Left ventricle myocardium inferior (tissue), 1 donor: ENCODE measurements around the gene KLHL30. TPM values are rescaled to one million over a fixed set of nuclear protein-coding genes. Genes with fewer than 3 reads are reported as not detected.

ENCODE experiments used
- DNase-seq: peaks from one replicate; pipeline ENCODE4 v3.0.0-alpha.2; 2020
- H3K27ac ChIP-seq: fragments of 200-600 bp; replicated peaks from 2 replicates; pipeline ENCODE4 v1.8.0; 2021
- H3K27me3 ChIP-seq: fragments of 200-600 bp; 2 replicates; pipeline ENCODE4 v1.8.0; 2021; ENCODE audit warnings: low read depth
- H3K36me3 ChIP-seq: fragments of 200-600 bp; 2 replicates; pipeline ENCODE4 v1.8.0; 2021
- H3K4me1 ChIP-seq: fragments of 200-600 bp; 2 replicates; pipeline ENCODE4 v1.8.0; 2021
- H3K4me3 ChIP-seq: fragments of 200-600 bp; 2 replicates; pipeline ENCODE4 v1.8.0; 2021; ENCODE audit warnings: mild to moderate bottlenecking, moderate library complexity
- H3K9me3 ChIP-seq: fragments of 200-600 bp; replicated peaks from 2 replicates; pipeline ENCODE4 v1.8.0; 2021
- CTCF ChIP-seq: fragments of 200-600 bp; IDR thresholded peaks from 2 replicates; pipeline ENCODE4 v1.8.0; 2021; ENCODE audit warnings: antibody characterized with exemption, mild to moderate bottlenecking, borderline replicate concordance
- intact Hi-C: fragments of 100-400 bp; cut with micrococcal nuclease; formaldehyde crosslinking; loops from one replicate; pipeline ENCODE4 v1.11.0; 2022
- total RNA-seq: library from RNA; stranded (reverse); fragmentation: NEBNext Ultra II Directional; extraction: Animal tissue kit (Norgen Biotek cat#: 25700); gene quantifications from one replicate; pipeline ENCODE4 v1.2.1, GENCODE V29; 2021
- donor health status: DM: no; HTN: yes; CAD: no; lungs with severe emphysema.

The KLHL30 gene
- total RNA-seq, 1 donor from 2014 or later: 17.3 TPM

DNA sequence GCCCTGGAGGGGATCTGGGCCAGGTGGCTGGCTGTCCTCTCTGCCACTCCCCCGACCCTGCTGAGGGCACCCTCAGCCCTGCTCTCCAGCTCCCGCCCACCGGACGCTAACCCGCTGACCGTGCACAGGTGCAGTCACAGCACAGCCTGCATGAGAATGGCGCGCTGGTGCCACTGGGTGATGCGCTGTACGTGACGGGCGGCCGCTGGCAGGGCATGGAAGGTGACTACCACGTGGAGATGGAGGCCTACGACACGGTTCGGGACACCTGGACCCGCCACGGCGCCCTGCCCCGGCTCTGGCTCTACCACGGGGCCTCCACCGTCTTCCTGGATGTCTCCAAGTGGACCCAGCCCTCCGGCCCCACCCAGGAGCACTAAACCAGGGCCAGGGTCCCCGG is 12.2 kb downstream of the KLHL30 start:
- H3K36me3 ChIP-seq: peaks cover 2% of the 10 kb centered on the region
- H3K4me1 ChIP-seq: no peaks in the 10 kb centered on the region
- H3K27me3 ChIP-seq: no peaks in the 10 kb centered on the region
- DNase-seq: no peak
- no peak overlapping the region for H3K27ac ChIP-seq
- no peak overlapping the region for H3K4me3 ChIP-seq
- intact Hi-C loops: no loop called here
- no peak for TF ChIP-seq CTCF
- no peaks in the 10 kb centered on the region for H3K9me3 ChIP-seq

- Histone ChIP-seq H3K27ac (no peak overlapping the region), H3K4me1 (no peaks in the 10 kb centered on the region), H3K27me3 (no peaks in the 10 kb centered on the region), H3K36me3 (no peaks in the 10 kb centered on the region), H3K9me3 (no peaks in the 10 kb centered on the region), H3K4me3 (no peak overlapping the region)
- intact Hi-C loops: no loop called here
- no peak for TF ChIP-seq CTCF
- no peak for DNase-seq
Measured at GRCh38 chr2:238151205-238151604, 12.7 kb downstream of the KLHL30 start.

DNA sequence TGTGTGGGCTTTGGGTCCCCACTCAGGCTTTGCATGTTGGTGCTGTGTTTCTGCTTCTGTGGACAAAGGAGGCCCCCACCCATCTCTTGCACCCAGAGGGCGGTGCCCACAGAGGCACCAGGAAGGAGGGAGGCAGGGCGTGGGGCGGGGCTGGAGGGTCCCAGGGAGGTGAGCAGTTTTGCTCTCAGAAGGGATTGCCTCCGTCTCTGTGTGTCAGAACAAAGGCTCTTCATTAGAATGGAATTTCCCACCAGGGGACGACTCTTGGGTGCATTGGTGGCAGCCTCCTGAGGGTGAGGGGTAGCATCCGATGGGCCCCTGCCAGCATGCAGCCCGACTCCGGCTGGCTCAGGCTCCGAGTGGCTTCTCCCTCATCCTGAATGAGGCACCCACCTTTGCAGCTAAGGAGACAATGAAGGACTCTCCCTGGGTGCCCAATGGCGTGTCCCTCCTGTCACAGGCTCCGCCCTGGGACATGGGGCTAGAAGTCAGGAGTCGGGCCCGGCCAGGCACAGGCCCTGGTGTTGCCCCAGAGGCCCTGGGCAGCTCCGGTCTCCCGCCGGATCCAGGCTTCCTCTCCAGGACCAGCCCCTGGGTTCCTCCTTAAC is 13.3 kb downstream of the KLHL30 start:
- intact Hi-C loops: no loop called here
- H3K27ac ChIP-seq: no peak overlapping the region
- no peak for TF ChIP-seq CTCF
- H3K27me3 ChIP-seq: no peaks in the 10 kb centered on the region
- H3K36me3 ChIP-seq: no peaks in the 10 kb centered on the region
- no peak overlapping the region for H3K4me3 ChIP-seq
- DNase-seq: no peak
- H3K4me1 ChIP-seq: no peaks in the 10 kb centered on the region
- H3K9me3 ChIP-seq: no peaks in the 10 kb centered on the region

- no peak for DNase-seq
- peak; percentile 12 for TF ChIP-seq CTCF
- Histone ChIP-seq H3K27me3 (peaks cover 3% of the 10 kb centered on the region), H3K36me3 (no peaks in the 10 kb centered on the region), H3K9me3 (no peaks in the 10 kb centered on the region), H3K4me3 (no peak overlapping the region), H3K27ac (no peak overlapping the region), H3K4me1 (no peaks in the 10 kb centered on the region)
- intact Hi-C loops: no loop called here
Measured at GRCh38 chr2:238152771-238153688, 14.6 kb downstream of the KLHL30 start.

DNA sequence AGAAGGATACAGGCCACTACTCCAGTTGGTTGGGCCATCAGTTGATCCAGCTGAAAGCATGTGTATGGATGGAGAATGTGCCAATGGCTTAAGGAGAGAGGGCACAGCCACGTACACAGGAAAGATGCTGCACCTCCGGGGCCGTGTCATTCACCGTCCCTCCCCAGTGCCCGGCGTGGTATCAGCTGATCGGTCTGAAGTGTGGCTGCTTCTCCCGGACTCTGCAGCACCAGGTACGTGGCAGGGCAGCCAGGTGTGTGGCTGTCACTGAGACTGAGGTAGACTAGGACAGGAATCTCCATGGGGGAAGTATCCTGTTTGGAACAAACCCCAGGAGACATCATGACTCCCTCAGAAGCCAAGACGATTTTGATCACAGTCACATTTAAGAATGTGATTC is 16.1 kb downstream of the KLHL30 start:
- Histone ChIP-seq H3K4me1 (peaks cover 10% of the 10 kb centered on the region), H3K27me3 (peaks cover 17% of the 10 kb centered on the region), H3K4me3 (no peak overlapping the region), H3K27ac (no peak overlapping the region), H3K36me3 (no peaks in the 10 kb centered on the region), H3K9me3 (no peaks in the 10 kb centered on the region)
- no peak for TF ChIP-seq CTCF
- no peak for DNase-seq
- intact Hi-C loops: no loop called here
